ENCODE measurements around the gene GSTM5.
"Not testable (repeated sequence)": the region's sequence is repeated elsewhere in the genome, so short reads cannot be mapped to it uniquely, and the experiment has no call there.

GSTM5 gene

GRCh38 chr1:109762821-109763645 is 51.0 kb downstream of the GSTM5 start:
- DNase-seq = no peak

GRCh38 chr1:109763646-109764415 is 51.8 kb downstream of the GSTM5 start, which contains the start of gene EPS8L3:
TSS of gene EPS8L3 (minus strand) at chr1:109763923. CDS start at chr1:109761749, 2,174 bp downstream.
- DNase-seq = no peak

GRCh38 chr1:109764561-109765482 is 52.8 kb downstream of the GSTM5 start:
- no peak for DNase-seq

GRCh38 chr1:109765483-109765815 is 53.4 kb downstream of the GSTM5 start:
- no peak for DNase-seq

GRCh38 chr1:109765896-109766615 is 54.0 kb downstream of the GSTM5 start:
- DNase-seq = no peak

GRCh38 chr1:109766991-109767636 is 55.1 kb downstream of the GSTM5 start:
- DNase-seq = not testable (repeated sequence)
